Gastrocnemius medialis (tissue), 4 donors: Measurements from ENCODE around the gene LAMC2. TPM values are rescaled to one million over a fixed set of nuclear protein-coding genes. Genes with fewer than 3 reads are reported as not detected.

Source experiments
- ATAC-seq, 2 donors: fragments of 150-250 bp; one replicate each; pipeline ENCODE4 v1.9.1; 2016
- DNase-seq, 2 donors: peaks; one replicate each; pipeline ENCODE4 v3.0.0-alpha.2; 2019
- H3K27ac ChIP-seq, 4 donors: fragments of 200-600 bp; sonication (generic); 1 replicate in 1 of 4; 2 replicates in 3 of 4; pipeline ENCODE4 v1.5.1; 2016 to 2018; ENCODE audit warnings: mild to moderate bottlenecking in 2 of 4, moderate library complexity in 1 of 4
- H3K27me3 ChIP-seq, 3 donors: fragments of 200-600 bp; sonication (generic) in 2 of 3; 1 replicate in 1 of 3; 2 replicates in 2 of 3; pipeline versions ENCODE4 v1.5.1 to v1.6.0; 2016 to 2019; ENCODE audit warnings: mild to moderate bottlenecking in 1 of 3, moderate library complexity in 1 of 3
- H3K36me3 ChIP-seq, 2 donors: fragments of 200-600 bp; sonication (generic) in 1 of 2; one replicate each; pipeline ENCODE4 v1.5.1; 2017 to 2018
- H3K4me1 ChIP-seq, 2 donors: fragments of 200-600 bp; sonication (generic) in 1 of 2; one replicate each; pipeline ENCODE4 v1.5.1; 2016 to 2017; ENCODE audit warnings: mild to moderate bottlenecking in 2 of 2
- H3K4me3 ChIP-seq, 4 donors: fragments of 200-600 bp; sonication (generic) in 3 of 4; 1 replicate in 1 of 4; 2 replicates in 3 of 4; pipeline ENCODE4 v1.5.1; 2016 to 2019; ENCODE audit warnings: mild to moderate bottlenecking in 2 of 4
- H3K9me3 ChIP-seq, 3 donors: fragments of 200-600 bp; sonication (generic) in 2 of 3; 1 replicate in 1 of 3; 2 replicates in 2 of 3; pipeline ENCODE4 v1.5.1; 2016 to 2019
- CTCF ChIP-seq, 5 experiments: fragments of 450-650 bp in 3 of 5; fragments of 200-600 bp in 2 of 5; sonication (generic) in 2 of 5; IDR thresholded peaks in 4 of 5; conservative IDR thresholded peaks in 1 of 5; 1 replicate in 4 of 5; 2 replicates in 1 of 5; pipeline ENCODE4 v1.5.1; 2016 to 2019; ENCODE audit warnings: antibody characterized with exemption in 5 of 5, mild to moderate bottlenecking in 3 of 5, moderate library complexity in 3 of 5
- POLR2A ChIP-seq, 2 donors: fragments of 450-650 bp; IDR thresholded peaks; one replicate each; pipeline ENCODE4 v1.6.1; 2017; ENCODE audit warnings: antibody characterized with exemption in 2 of 2, mild to moderate bottlenecking in 2 of 2, moderate library complexity in 2 of 2
- in situ Hi-C, 4 donors: fragments of 200-750 bp; cut with MboI; loops; one replicate each; pipeline versions ENCODE4 v1.15.0 to v1.8.0; 2017; ENCODE audit warnings: low sequenced_read_pairs in 4 of 4
- intact Hi-C: fragments of 100-400 bp; cut with DNase I; formaldehyde crosslinking; loops from one replicate; pipeline ENCODE4 v1.15.1; 2023; ENCODE audit warnings: low total_unique reads
- total RNA-seq, 4 donors: library from RNA; depleted of rRNA; stranded (reverse); fragments of >200 nt; gene quantifications; one replicate each; pipeline versions ENCODE4 v1.1.0 to v1.2.3, GENCODE V29; 2016

LAMC2 gene
- total RNA-seq, 4 donors from 2014 or later = 0.78 to 1.8 (median 1.4) TPM

GRCh38 chr1:183262628-183263200 lies 76.7 kb downstream of the LAMC2 start:
- no peaks in the 10 kb centered on the region for H3K36me3 ChIP-seq
- DNase-seq (no peak), ATAC-seq (no peak)
- no peaks in the 10 kb centered on the region for H3K4me1 ChIP-seq
- no peak overlapping the region for H3K4me3 ChIP-seq
- H3K27ac ChIP-seq = no peak overlapping the region
- peaks cover 0 to 6% (median 0%) of the 10 kb centered on the region in 3 donors for H3K27me3 ChIP-seq
- in situ Hi-C loops = no loop called here
- H3K9me3 ChIP-seq = no peaks in the 10 kb centered on the region
- TF ChIP-seq POLR2A (IDR thresholded peaks at IDR 0.05) (no peak), CTCF (IDR thresholded peaks at IDR 0.05 in 4 of 5, conservative IDR thresholded peaks at IDR 0.05 in 1 of 5) (no peak)
- intact Hi-C loops = no loop called here

DNA sequence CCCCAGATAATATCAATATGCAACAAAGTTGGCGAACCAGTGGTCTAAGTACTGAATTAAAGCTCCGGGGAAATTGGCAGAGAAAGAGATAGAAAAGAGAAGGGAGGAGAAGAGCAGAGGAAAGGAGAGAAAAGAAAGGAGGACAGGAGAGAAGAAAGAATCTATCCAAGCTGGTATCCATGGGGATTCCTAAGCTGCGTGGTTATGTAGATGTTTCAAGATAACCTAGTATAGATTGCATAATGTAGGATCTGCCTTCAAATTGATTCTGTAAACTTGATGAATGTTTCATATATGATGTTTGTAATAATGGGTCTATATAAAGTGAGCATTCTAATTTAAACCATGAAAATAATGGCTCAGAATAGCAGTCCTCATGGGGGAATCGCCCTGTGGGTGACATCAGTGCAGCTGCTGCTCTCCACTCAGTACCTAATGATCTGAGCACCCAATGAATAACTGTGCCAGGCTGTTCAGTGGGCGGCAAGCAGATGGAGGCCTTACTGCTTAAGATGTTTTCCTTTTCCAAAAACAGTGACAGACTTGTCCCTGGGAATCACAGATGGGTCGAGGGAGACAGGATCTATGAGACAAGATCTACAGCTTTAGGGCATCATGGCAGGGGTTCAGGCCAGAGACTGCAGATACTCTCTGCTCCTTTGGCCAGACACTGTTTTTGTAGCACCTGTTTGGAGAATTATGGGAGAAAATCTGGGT lies 78.0 kb downstream of the LAMC2 start:
- Histone ChIP-seq H3K36me3 (no peaks in the 10 kb centered on the region), H3K9me3 (no peaks in the 10 kb centered on the region), H3K27ac (no peak overlapping the region), H3K4me3 (no peak overlapping the region), H3K4me1 (no peaks in the 10 kb centered on the region), H3K27me3 (peaks cover 0 to 6% (median 0%) of the 10 kb centered on the region in 3 donors)
- in situ Hi-C loops = no loop called here
- TF ChIP-seq POLR2A (IDR thresholded peaks at IDR 0.05) (no peak), CTCF (IDR thresholded peaks at IDR 0.05 in 4 of 5, conservative IDR thresholded peaks at IDR 0.05 in 1 of 5) (no peak)
- DNase-seq (no peak), ATAC-seq (no peak)
- intact Hi-C loops = no loop called here

DNA sequence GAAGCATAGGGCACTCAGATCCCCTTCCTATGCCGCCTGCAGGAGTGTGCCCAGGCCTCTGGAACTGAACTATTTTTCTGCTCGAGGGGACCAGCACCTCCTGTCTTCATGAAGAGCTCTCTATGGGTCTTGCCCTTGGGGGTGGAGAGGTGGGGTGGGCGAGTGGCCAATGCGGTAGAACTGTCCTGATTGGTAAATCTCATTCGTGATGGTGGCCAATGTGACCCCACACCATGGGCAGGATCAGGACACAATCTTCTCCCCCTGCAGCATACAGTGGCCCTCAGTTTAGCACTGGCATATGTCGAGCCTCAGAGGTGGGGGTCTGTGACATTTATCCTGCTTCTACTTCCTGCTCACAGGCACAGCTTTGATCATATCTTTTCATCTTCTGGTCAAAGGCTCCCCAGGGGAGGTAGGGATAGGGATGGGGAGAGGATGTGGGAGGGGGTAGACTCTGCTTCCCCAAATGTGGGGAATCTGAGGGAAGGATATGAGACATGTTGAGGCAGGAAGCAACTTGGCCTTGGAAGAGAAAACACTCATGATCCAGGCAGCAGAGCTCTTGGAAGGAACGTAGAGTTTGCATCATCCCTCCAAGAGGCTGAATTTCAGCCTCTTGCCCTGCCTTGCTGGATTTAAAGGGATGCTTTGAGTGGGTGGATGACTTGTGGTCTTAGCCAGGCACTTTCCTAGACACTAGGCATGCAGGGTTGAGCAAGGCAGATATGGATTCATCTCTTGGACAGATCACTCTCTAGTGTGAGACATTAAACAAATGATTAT lies 81.8 kb downstream of the LAMC2 start:
- Histone ChIP-seq H3K27me3 (no peaks in the 10 kb centered on the region), H3K36me3 (no peaks in the 10 kb centered on the region), H3K9me3 (no peaks in the 10 kb centered on the region), H3K4me1 (no peaks in the 10 kb centered on the region), H3K27ac (peak overlapping the region in 2 of 4 donors; percentile 10 to 50), H3K4me3 (no peak overlapping the region)
- TF ChIP-seq POLR2A (IDR thresholded peaks at IDR 0.05) = no peak
- no peak for TF ChIP-seq CTCF (IDR thresholded peaks at IDR 0.05 in 4 of 5, conservative IDR thresholded peaks at IDR 0.05 in 1 of 5)
- DNase-seq (peak; percentile 7 to 56), ATAC-seq (peak; percentile 71 to 75)
- intact Hi-C loops = no loop called here
- in situ Hi-C loops = no loop called here

- in situ Hi-C loops (no loop called here), intact Hi-C loops (no loop called here)
- H3K36me3 ChIP-seq = no peaks in the 10 kb centered on the region
- no peak for ATAC-seq
- H3K4me1 ChIP-seq = no peaks in the 10 kb centered on the region
- peak overlapping the region in 1 of 4 donors; percentile 27 for H3K27ac ChIP-seq
- H3K4me3 ChIP-seq = no peak overlapping the region
- H3K9me3 ChIP-seq = no peaks in the 10 kb centered on the region
- H3K27me3 ChIP-seq = no peaks in the 10 kb centered on the region
- DNase-seq = no peak
- TF ChIP-seq CTCF (IDR thresholded peaks at IDR 0.05 in 4 of 5, conservative IDR thresholded peaks at IDR 0.05 in 1 of 5) = no peak
- TF ChIP-seq POLR2A (IDR thresholded peaks at IDR 0.05) = no peak
Observed at GRCh38 chr1:183270541-183271141, 84.6 kb downstream of the LAMC2 start.
